ENCODE results near the gene EYS. TPM values are rescaled to one million over a fixed set of nuclear protein-coding genes. Genes with fewer than 3 reads are reported as not detected.

Gene EYS
- total RNA-seq, 2 donors from 2014 or later: not detected

- TF ChIP-seq, protein P1, sequence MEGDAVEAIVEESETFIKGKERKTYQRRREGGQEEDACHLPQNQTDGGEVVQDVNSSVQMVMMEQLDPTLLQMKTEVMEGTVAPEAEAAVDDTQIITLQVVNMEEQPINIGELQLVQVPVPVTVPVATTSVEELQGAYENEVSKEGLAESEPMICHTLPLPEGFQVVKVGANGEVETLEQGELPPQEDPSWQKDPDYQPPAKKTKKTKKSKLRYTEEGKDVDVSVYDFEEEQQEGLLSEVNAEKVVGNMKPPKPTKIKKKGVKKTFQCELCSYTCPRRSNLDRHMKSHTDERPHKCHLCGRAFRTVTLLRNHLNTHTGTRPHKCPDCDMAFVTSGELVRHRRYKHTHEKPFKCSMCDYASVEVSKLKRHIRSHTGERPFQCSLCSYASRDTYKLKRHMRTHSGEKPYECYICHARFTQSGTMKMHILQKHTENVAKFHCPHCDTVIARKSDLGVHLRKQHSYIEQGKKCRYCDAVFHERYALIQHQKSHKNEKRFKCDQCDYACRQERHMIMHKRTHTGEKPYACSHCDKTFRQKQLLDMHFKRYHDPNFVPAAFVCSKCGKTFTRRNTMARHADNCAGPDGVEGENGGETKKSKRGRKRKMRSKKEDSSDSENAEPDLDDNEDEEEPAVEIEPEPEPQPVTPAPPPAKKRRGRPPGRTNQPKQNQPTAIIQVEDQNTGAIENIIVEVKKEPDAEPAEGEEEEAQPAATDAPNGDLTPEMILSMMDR (IDR thresholded peaks at IDR 0.05): no peak
- no peaks in the 10 kb centered on the region for H3K4me1 ChIP-seq (ENCODE audit: control insufficient read depth in 1 of 2, low read depth in 2 of 2)
- H3K27me3 ChIP-seq (replicated peaks; ENCODE audit: insufficient read depth): no peaks in the 10 kb centered on the region
- H3K4me3 ChIP-seq: no peak overlapping the region
- H3K36me3 ChIP-seq: no peaks in the 10 kb centered on the region
- no peak for ATAC-seq (ENCODE audit: insufficient number of reproducible peaks, low FRiP score, low read depth)
- no peaks in the 10 kb centered on the region for H3K9me3 ChIP-seq
- H3K27ac ChIP-seq: no peak overlapping the region
- DNase-seq (ENCODE audit: low spot score): no peak
Observed at GRCh38 chr6:63795006-63795405, 1912.0 kb downstream of the EYS start.

GRCh38 chr6:63793465-63794137 is 1913.4 kb downstream of the EYS start:
- ATAC-seq (ENCODE audit: insufficient number of reproducible peaks, low FRiP score, low read depth): no peak

DNA sequence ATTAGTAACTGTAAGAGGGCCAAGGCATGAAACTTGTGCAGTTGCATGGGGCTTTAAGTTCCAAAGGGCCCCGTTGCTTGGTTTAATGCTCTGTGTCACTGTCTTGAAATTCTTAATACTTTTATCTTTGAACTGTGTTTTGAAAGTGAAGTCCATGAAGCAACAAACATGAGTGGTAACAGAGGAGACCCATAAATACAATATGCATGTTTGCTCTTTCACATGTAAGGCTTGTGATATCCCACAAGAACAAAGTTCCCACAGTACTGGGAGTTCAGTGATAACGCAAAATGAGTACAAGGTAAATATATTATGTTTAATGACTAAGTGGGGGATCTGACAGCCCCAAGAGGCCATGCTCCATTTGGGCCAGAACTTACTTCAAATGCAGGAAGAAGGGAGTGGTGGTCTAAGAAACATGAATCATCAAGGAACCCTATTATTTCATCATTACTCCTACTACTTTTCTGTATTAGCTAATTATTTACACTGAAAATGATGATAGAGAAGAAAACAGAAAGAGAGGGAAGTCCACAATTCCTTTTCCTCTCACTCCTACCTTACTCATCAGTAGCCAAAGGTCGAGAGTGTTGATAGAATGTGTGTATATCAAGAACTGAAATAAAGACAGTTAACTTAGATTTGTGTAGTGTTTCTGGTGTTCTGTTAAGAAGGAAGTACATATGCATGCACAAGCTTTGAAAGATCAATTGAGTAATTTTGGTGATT is 1914.1 kb downstream of the EYS start:
- Histone ChIP-seq H3K27me3 (replicated peaks; ENCODE audit: insufficient read depth) (no peaks in the 10 kb centered on the region), H3K4me1 (ENCODE audit: control insufficient read depth in 1 of 2, low read depth in 2 of 2) (no peaks in the 10 kb centered on the region), H3K9me3 (no peaks in the 10 kb centered on the region), H3K27ac (no peak overlapping the region), H3K36me3 (no peaks in the 10 kb centered on the region), H3K4me3 (no peak overlapping the region)
- DNase-seq (ENCODE audit: low spot score) (no peak), ATAC-seq (ENCODE audit: insufficient number of reproducible peaks, low FRiP score, low read depth) (no peak)
- TF ChIP-seq, protein P1 (IDR thresholded peaks at IDR 0.05): no peak

More at GRCh38 chr6:63793465-63794137, 1913.4 kb downstream of the EYS start:
- no peak for DNase-seq (ENCODE audit: low spot score)
- Histone ChIP-seq H3K9me3 (no peaks in the 10 kb centered on the region), H3K27me3 (replicated peaks; ENCODE audit: insufficient read depth) (no peaks in the 10 kb centered on the region), H3K27ac (no peak overlapping the region), H3K36me3 (no peaks in the 10 kb centered on the region), H3K4me1 (ENCODE audit: control insufficient read depth in 1 of 2, low read depth in 2 of 2) (no peaks in the 10 kb centered on the region), H3K4me3 (no peak overlapping the region)
- TF ChIP-seq, protein P1 (IDR thresholded peaks at IDR 0.05): no peak

GRCh38 chr6:63790334-63790733 is 1916.7 kb downstream of the EYS start:
- no peaks in the 10 kb centered on the region for H3K36me3 ChIP-seq
- H3K4me1 ChIP-seq (ENCODE audit: control insufficient read depth in 1 of 2, low read depth in 2 of 2): no peaks in the 10 kb centered on the region
- no peak overlapping the region for H3K27ac ChIP-seq
- H3K9me3 ChIP-seq: no peaks in the 10 kb centered on the region
- DNase-seq (ENCODE audit: low spot score): no peak
- no peak for ATAC-seq (ENCODE audit: insufficient number of reproducible peaks, low FRiP score, low read depth)
- no peak overlapping the region for H3K4me3 ChIP-seq
- H3K27me3 ChIP-seq (replicated peaks; ENCODE audit: insufficient read depth): no peaks in the 10 kb centered on the region
- TF ChIP-seq, protein P1 (IDR thresholded peaks at IDR 0.05): no peak

- H3K36me3 ChIP-seq: no peaks in the 10 kb centered on the region
- H3K4me1 ChIP-seq (ENCODE audit: control insufficient read depth in 1 of 2, low read depth in 2 of 2): no peaks in the 10 kb centered on the region
- H3K27ac ChIP-seq: no peak overlapping the region
- no peak for ATAC-seq (ENCODE audit: insufficient number of reproducible peaks, low FRiP score, low read depth)
- no peak for DNase-seq (ENCODE audit: low spot score)
- no peak overlapping the region for H3K4me3 ChIP-seq
- no peaks in the 10 kb centered on the region for H3K27me3 ChIP-seq (replicated peaks; ENCODE audit: insufficient read depth)
- H3K9me3 ChIP-seq: no peaks in the 10 kb centered on the region
- TF ChIP-seq, protein P1 (IDR thresholded peaks at IDR 0.05): no peak
Observed at GRCh38 chr6:63789699-63790098, 1917.3 kb downstream of the EYS start.

Data from thoracic aorta (tissue), 2 donors.